ENCODE data around the gene HAPLN1.

DNA sequence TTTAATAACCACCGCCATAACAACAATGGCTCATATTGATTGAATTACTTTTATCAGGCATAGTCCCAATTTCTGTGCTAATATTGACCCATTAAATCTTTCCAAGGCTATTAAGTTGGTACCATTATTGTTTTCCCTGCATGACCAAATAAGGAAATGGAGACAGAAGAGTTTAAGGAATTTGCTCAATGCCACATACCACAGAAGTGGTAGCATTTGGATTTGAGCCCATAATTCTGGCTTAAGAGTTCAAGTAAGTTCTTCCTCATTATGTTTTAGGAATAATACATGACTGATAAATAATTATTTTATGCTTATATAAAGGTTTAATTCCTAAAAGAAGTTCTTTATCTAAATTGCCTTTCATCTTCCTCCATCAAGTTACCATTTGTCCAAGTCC, 43.4 kb upstream of the HAPLN1 start:
- TF ChIP-seq, protein P1, sequence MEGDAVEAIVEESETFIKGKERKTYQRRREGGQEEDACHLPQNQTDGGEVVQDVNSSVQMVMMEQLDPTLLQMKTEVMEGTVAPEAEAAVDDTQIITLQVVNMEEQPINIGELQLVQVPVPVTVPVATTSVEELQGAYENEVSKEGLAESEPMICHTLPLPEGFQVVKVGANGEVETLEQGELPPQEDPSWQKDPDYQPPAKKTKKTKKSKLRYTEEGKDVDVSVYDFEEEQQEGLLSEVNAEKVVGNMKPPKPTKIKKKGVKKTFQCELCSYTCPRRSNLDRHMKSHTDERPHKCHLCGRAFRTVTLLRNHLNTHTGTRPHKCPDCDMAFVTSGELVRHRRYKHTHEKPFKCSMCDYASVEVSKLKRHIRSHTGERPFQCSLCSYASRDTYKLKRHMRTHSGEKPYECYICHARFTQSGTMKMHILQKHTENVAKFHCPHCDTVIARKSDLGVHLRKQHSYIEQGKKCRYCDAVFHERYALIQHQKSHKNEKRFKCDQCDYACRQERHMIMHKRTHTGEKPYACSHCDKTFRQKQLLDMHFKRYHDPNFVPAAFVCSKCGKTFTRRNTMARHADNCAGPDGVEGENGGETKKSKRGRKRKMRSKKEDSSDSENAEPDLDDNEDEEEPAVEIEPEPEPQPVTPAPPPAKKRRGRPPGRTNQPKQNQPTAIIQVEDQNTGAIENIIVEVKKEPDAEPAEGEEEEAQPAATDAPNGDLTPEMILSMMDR (conservative IDR thresholded peaks at IDR 0.05; ENCODE audit: low read depth, low read length), result no peak
- no peak for TF ChIP-seq MXI1 (IDR thresholded peaks at IDR 0.05; ENCODE audit: borderline replicate concordance, low read depth, low read length)
